SU-DHL-6 (cell line): Measurements from ENCODE around the gene ASB18.

ENCODE experiments used
- CTCF ChIP-seq: fragments of 200-600 bp; sonication (generic); IDR thresholded peaks from one replicate; pipeline ENCODE4 v1.5.1; 2017; ENCODE audit warnings: antibody characterized with exemption, mild to moderate bottlenecking, low read length, moderate library complexity; ENCODE audit not compliant: insufficient read depth, poor library complexity, severe bottlenecking
- EZH2phosphoT487 ChIP-seq: fragments of 200-600 bp; sonication (generic), shearing (Covaris generic); conservative IDR thresholded peaks from 2 replicates; pipeline ENCODE4 v1.6.1; 2018; ENCODE audit warnings: mild to moderate bottlenecking, antibody characterized with exemption, low read length, moderate library complexity, mixed read lengths

DNA sequence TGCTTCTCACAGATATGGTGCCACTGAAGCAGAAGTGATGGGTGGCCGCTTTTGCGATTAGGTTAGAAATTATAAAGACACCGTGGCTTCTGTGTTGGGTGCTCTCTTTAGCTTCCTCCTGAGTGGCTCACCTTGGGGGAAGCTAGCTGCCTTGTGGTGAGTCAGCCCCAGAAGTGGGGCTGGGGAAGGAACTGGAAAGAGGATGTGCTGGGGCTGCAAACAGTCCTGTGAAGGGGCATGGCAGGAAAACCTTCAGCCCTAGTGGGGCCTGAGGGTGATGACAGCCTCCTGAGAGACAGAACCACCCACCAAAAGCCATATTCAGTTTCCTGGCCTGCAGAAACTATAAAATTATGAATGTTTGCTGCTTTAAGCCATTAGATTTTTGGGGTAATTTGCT, 8.9 kb upstream of the ASB18 start:
- TF ChIP-seq EZH2phosphoT487 (no peak), CTCF (no peak)
